OCI-LY3 (cell line): ENCODE data around the gene MORC2.

ENCODE experiments used
- H2AFZ ChIP-seq: fragments of 200-600, 300-600 bp; shearing (Covaris generic); 2 replicates; pipeline ENCODE4 v1.6.0; 2014; ENCODE audit warnings: antibody characterized with exemption, low read depth, low read length
- H3K27ac ChIP-seq: fragments of 200-600, 300-600 bp; sonication (generic); 2 replicates; pipeline ENCODE4 v1.5.1; 2014; ENCODE audit warnings: mild to moderate bottlenecking, low read length, moderate library complexity, mixed read lengths
- H3K27me3 ChIP-seq: fragments of 200-600, 300-600 bp; sonication (generic); 2 replicates; pipeline ENCODE4 v1.6.1; 2014; ENCODE audit warnings: low read depth, low read length, mixed read lengths
- H3K36me3 ChIP-seq: fragments of 200-600, 300-600 bp; sonication (generic); replicated peaks from 2 replicates; pipeline ENCODE3; 2014; ENCODE audit warnings: low read depth, low read length, mixed read lengths
- H3K4me1 ChIP-seq: fragments of 300-600, 200-600 bp; sonication (generic); 2 replicates; pipeline ENCODE4 v1.6.1; 2014; ENCODE audit warnings: low read length, mixed read lengths
- H3K4me2 ChIP-seq: fragments of 200-600, 300-600 bp; sonication (generic); 2 replicates; pipeline ENCODE4 v1.6.1; 2014; ENCODE audit warnings: low read length, mixed read lengths
- H3K4me3 ChIP-seq: fragments of 300-600, 200-600 bp; sonication (generic); 2 replicates; pipeline ENCODE4 v1.5.1; 2014; ENCODE audit warnings: antibody characterized with exemption, mild to moderate bottlenecking, low read length, moderate library complexity
- H3K79me2 ChIP-seq: fragments of 300-600, 200-600 bp; shearing (Covaris generic); 2 replicates; pipeline ENCODE4 v1.6.1; 2014; ENCODE audit warnings: mild to moderate bottlenecking, low read length, mixed read lengths
- H3K9ac ChIP-seq: fragments of 300-600, 200-600 bp; shearing (Covaris generic); 2 replicates; pipeline ENCODE4 v1.6.0; 2014; ENCODE audit warnings: mild to moderate bottlenecking, low read length, moderate library complexity
- H3K9me3 ChIP-seq: fragments of 200-600, 300-600 bp; shearing (Covaris generic); 2 replicates; pipeline ENCODE4 v1.6.1; 2014; ENCODE audit warnings: low read length, mixed read lengths; ENCODE audit not compliant: insufficient read depth
- H4K20me1 ChIP-seq: fragments of 200-600, 300-600 bp; sonication (generic); 2 replicates; pipeline ENCODE4 v1.6.1; 2016; ENCODE audit warnings: low read length, mixed read lengths; ENCODE audit not compliant: insufficient read depth
- CTCF ChIP-seq: fragments of 200-600, 300-600 bp; sonication (generic); IDR thresholded peaks from 2 replicates; pipeline ENCODE4 v1.5.1; 2014; ENCODE audit warnings: antibody characterized with exemption, low read length, low read depth
- EZH2phosphoT487 ChIP-seq: fragments of 200-600 bp; shearing (Covaris generic); IDR thresholded peaks from 2 replicates; pipeline ENCODE4 v1.6.1; 2018; ENCODE audit warnings: antibody characterized with exemption, mixed run types, low read depth

Gene MORC2

GRCh38 chr22:30893434-30894370 is 74.9 kb downstream of the MORC2 start:
- H4K20me1 ChIP-seq = no peaks in the 10 kb centered on the region
- H2AFZ ChIP-seq = no peak overlapping the region
- no peaks in the 10 kb centered on the region for H3K9me3 ChIP-seq
- no peak for TF ChIP-seq EZH2phosphoT487
- no peak for TF ChIP-seq CTCF
- no peak overlapping the region for H3K27ac ChIP-seq
- H3K4me3 ChIP-seq = no peak overlapping the region
- H3K36me3 ChIP-seq = no peaks in the 10 kb centered on the region
- H3K4me2 ChIP-seq = no peak overlapping the region
- H3K79me2 ChIP-seq = no peaks in the 10 kb centered on the region
- H3K4me1 ChIP-seq = no peaks in the 10 kb centered on the region
- no peak overlapping the region for H3K9ac ChIP-seq
- no peaks in the 10 kb centered on the region for H3K27me3 ChIP-seq

- Histone ChIP-seq H3K4me2 (no peak overlapping the region), H3K27ac (no peak overlapping the region), H3K4me3 (no peak overlapping the region), H4K20me1 (no peaks in the 10 kb centered on the region), H3K79me2 (no peaks in the 10 kb centered on the region), H3K4me1 (no peaks in the 10 kb centered on the region), H3K9me3 (no peaks in the 10 kb centered on the region), H2AFZ (no peak overlapping the region), H3K27me3 (no peaks in the 10 kb centered on the region), H3K9ac (no peak overlapping the region), H3K36me3 (no peaks in the 10 kb centered on the region)
- TF ChIP-seq CTCF = no peak
- TF ChIP-seq EZH2phosphoT487 = no peak
Observed at GRCh38 chr22:30892731-30893221, 75.8 kb downstream of the MORC2 start.

GRCh38 chr22:30892286-30892685 is 76.3 kb downstream of the MORC2 start:
- H2AFZ ChIP-seq = no peak overlapping the region
- no peak overlapping the region for H3K4me2 ChIP-seq
- no peaks in the 10 kb centered on the region for H3K4me1 ChIP-seq
- no peak overlapping the region for H3K9ac ChIP-seq
- no peaks in the 10 kb centered on the region for H3K9me3 ChIP-seq
- TF ChIP-seq CTCF = no peak
- no peak for TF ChIP-seq EZH2phosphoT487
- H3K27ac ChIP-seq = no peak overlapping the region
- no peak overlapping the region for H3K4me3 ChIP-seq
- no peaks in the 10 kb centered on the region for H4K20me1 ChIP-seq
- H3K27me3 ChIP-seq = no peaks in the 10 kb centered on the region
- no peaks in the 10 kb centered on the region for H3K79me2 ChIP-seq
- H3K36me3 ChIP-seq = no peaks in the 10 kb centered on the region

GRCh38 chr22:30891781-30892180 is 76.8 kb downstream of the MORC2 start:
- Histone ChIP-seq H3K4me2 (no peak overlapping the region), H3K27me3 (no peaks in the 10 kb centered on the region), H3K79me2 (no peaks in the 10 kb centered on the region), H3K4me3 (no peak overlapping the region), H2AFZ (no peak overlapping the region), H3K4me1 (no peaks in the 10 kb centered on the region), H3K27ac (no peak overlapping the region), H4K20me1 (no peaks in the 10 kb centered on the region), H3K9ac (no peak overlapping the region), H3K9me3 (no peaks in the 10 kb centered on the region), H3K36me3 (no peaks in the 10 kb centered on the region)
- TF ChIP-seq CTCF = no peak
- no peak for TF ChIP-seq EZH2phosphoT487
